ENCODE data around the gene ANAPC1.
"Not testable (repeated sequence)": the region's sequence is repeated elsewhere in the genome, so short reads cannot be mapped to it uniquely, and the experiment has no call there.

Gene ANAPC1

DNA sequence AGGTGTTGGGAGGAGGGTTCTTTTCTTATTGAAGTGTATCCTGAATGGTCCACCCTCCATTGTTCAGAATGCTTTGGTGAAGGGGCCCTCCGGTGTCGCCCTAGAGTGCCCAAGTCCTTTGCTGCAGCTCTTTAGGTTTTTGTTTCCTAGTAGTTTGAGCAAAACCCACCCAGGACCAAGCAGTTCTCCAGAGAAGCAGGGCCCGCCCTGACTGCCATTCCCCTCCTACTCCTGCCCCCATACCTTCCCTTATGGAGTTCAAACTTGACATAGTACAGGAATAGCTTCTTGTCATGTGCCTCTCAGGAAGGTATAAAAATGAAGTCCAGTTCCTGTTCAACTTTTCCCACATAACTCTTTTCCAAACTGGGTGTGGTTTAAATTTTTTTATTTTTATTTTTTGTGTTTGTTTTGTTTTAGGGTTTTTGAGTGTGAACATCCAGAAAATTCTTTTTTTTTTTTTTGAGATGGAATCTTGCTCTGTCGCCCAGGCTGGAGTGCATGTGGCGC is 20.0 kb upstream of the ANAPC1 start:
- no peak for DNase-seq

DNA sequence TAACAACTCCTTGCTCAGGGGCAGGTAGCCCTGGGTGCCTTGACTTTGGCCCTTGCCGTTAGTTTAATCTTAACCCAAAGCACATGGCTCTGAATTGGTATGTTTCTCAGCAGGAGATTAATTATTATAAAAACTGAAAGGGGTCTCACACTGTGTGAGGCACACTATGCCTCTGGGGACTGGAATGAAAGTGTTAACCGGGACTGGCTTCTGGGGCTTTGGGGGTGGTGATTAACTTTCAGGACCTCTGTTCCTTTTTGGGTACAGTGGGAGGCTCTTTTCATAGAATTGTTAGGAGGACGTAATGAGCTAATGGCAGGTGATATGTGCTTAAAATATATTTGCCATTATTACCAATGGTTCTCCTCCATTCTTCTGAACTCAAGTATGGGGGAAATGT is 19.5 kb upstream of the ANAPC1 start:
- no peak for DNase-seq

DNA sequence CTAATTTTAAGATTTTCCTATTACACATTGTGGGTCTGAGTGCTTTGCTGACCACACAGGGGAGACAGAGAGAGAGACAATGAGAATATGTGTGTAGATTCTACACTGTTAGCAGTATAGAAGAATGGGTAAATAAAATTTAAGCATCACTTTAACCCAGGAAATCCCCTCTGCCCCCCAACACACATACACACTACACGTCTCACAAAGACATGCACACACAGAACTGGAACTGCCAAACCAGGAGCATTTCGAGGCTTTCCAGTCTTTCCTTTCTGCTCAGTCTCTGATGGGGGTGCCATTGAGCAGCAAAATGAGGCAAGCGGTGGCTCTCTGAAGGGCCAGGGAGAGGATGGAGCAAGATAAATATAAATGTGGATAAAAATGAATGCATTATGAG is 16.9 kb upstream of the ANAPC1 start:
- DNase-seq: peak; percentile 61

- DNase-seq: no peak
Observed at GRCh38 chr2:111898703-111899514, 14.9 kb upstream of the ANAPC1 start.

DNA sequence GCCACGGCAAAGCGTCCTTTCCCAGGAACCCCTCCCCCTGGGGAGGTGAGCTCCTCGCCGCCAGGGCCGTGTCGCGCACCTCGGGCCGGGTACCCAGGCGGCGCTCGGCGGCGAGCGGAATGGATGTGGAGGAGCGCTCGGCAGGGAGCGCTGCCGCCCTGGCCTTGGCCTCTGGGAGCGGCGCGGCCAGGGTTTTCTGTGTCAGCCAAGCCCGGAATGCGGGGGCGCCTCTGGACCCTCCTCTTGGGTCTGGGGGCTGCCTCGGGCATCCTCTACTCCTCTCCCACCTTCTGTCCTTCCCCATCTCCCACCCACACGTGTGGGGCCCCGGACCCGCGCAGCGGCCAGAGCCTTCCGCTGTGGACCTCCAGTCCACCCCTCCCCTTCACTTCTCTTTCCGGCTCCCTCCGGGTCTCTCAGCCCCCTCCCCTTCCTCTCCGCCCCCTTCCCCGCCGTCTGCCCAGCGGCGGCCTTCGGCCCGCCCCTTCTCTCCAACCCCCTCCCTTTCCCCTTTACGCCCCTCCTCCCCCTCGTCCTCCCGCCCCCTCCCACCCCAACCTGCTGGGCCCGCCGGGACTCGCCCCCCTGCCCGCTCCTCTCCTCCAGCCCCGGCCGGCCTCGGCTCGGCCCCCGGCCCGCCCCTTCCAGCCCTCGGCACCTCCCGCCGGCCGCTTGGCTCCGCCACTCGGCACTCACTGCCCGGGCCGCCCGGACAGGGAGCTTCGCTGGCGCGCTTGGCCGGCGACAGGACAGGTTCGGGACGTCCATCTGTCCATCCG is 14.1 kb upstream of the ANAPC1 start, which contains the start of gene MERTK:
TSS of gene MERTK (plus strand) at position 684 of the 779 bp plus-strand sequence. CDS start 129 bp downstream, outside the sequence.
- peak; percentile 75 for DNase-seq

DNA sequence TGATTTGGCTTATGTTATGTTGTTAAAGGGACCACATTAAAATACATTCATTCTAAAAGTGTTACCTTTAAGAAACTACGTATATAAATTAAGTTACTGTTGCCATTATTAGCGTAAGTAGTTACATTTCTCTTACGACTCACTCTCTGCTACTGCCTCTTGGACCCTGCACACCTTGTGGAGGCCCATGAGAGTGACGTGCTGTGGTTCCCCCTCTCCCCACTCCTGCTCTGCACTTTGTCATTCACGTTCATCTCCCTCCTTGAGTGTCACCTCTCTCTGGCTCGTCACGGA is 13.6 kb upstream of the ANAPC1 start:
- DNase-seq: no peak

DNA sequence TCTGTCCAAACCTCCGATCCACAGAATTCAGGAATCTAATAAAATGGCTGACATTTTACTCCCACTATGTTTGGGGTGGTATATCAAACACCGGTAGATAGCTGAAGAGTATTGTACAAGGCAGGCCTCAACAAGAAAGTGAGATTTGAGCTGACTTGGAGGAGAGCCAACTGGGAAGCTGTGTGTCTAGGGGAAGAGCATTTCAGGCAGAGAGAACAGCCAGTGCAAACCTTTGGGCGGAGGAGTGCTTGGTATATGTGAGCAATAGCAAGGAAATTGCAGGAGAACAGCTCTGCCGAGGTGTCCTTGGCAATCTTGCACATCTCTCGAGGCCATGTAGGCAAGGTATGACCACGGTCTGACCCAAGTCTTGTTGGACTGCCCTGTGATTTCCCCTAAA is 12.6 kb upstream of the ANAPC1 start:
- no peak for DNase-seq

- no peak for DNase-seq
Observed at GRCh38 chr2:111896024-111896423, 12.0 kb upstream of the ANAPC1 start.

GRCh38 chr2:111884592-111884964 is 585 bp upstream of the ANAPC1 start:
- no peak for DNase-seq

- not testable (repeated sequence) for DNase-seq
Observed at GRCh38 chr2:111872806-111873205, 11.2 kb downstream of the ANAPC1 start.

DNA sequence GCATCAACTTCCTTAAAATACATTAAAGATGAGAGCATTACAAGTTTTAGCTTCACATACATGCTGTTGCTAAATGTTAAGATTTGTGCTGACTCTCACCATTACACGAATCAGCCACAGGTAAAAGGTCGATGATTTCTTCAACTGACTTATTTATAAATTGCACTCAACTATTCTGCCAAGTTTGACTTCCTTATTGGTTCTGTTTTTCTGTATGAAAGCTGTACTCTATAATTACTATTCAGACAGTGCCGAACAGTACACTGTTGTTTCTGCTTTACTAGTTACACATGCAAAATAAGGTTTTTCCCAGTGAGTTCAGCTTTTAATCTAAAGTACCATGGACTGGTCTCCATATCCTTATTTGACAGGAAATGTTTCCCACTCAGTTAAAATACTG is 18.9 kb downstream of the ANAPC1 start:
- DNase-seq: not testable (repeated sequence)

GRCh38 chr2:111860005-111860404 is 24.0 kb downstream of the ANAPC1 start:
- DNase-seq: not testable (repeated sequence)

- not testable (repeated sequence) for DNase-seq
Observed at GRCh38 chr2:111852544-111852943, 31.4 kb downstream of the ANAPC1 start.

- DNase-seq: not testable (repeated sequence)
Observed at GRCh38 chr2:111850646-111851045, 33.3 kb downstream of the ANAPC1 start.

DNA sequence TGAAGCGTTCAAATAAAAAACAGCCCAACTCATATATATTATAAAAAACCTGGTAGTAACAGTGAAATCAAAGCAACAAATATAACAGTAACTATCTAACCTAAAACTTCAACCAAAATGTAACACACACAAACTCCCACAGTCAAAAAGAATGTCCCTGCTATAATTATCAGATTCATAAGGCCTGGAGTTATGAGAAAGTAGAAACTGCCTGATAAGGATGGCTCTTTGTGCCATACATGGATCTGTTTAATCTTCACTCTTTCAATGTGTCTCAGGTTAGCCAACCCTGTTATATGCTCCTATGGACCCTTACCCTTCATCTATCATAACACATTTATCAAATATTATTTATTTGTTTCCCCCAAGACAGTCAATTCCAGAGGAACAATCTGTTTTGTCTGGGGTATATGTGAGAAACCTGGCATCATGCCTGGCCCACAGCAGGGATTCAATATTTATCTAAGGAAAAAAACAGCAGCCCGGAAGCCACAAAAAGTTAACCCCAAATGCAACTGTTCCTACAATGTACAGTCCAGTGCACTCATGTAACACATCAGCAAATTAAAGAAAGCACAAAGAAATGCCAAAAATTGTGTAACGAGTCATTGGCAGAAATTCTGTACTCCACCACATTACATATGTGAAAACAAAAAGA is 44.2 kb downstream of the ANAPC1 start:
- not testable (repeated sequence) for DNase-seq

GRCh38 chr2:111838992-111839391 is 45.0 kb downstream of the ANAPC1 start:
- not testable (repeated sequence) for DNase-seq

- DNase-seq: not testable (repeated sequence)
Observed at GRCh38 chr2:111834221-111834620, 49.8 kb downstream of the ANAPC1 start.

GRCh38 chr2:111830479-111830878 is 53.5 kb downstream of the ANAPC1 start:
- not testable (repeated sequence) for DNase-seq

GRCh38 chr2:111828217-111828766 is 55.7 kb downstream of the ANAPC1 start:
- DNase-seq: not testable (repeated sequence)

GRCh38 chr2:111812970-111813622 is 70.9 kb downstream of the ANAPC1 start:
- DNase-seq: not testable (repeated sequence)

DNA sequence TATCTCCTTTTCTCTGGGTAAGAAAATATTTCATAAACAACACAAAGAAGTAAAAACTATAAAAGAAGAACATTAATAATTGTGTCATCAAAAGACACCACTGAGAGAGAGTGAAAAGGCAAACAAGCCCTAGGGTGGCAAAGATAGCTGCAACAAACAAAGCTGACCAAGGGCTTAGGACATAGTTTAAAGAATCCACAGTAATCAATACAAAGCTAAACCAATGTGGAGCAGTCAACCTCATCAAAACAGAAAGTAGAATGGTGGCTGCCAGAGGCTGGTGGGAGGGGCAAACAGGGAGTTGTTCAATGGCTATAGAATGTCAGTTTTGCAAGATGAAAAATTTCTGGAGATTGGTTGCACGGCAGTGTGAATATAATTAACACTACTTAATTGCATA is 93.4 kb downstream of the ANAPC1 start:
- DNase-seq: not testable (repeated sequence)

GRCh38 chr2:111784081-111784480 is 99.9 kb downstream of the ANAPC1 start:
- DNase-seq: not testable (repeated sequence)

All from midbrain (tissue), 1 donor.